Measurements from ENCODE around the gene MSRB3.

DNA sequence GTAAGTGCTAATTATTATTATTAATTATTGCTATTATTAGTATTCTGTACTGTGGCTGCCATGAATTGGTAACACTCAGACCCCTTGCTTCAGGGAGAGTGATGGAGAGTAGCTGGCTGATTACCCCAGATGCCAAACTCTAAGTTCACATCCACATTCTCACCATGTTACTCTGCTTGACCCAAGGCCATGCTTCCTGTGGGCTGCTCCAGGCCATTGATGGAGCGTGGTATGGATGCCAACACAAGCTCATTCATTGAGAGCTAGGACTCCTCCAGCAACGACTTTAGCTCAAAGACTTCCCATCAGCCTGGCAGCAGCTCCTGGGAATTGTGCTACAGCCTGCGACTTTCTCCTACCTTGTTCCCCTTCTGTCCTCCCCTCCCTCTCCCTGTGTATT, 233.4 kb downstream of the MSRB3 start:
- TF ChIP-seq CTCF (IDR thresholded peaks at IDR 0.05) (no peak), POLR2A (IDR thresholded peaks at IDR 0.05) (no peak), EP300 (IDR thresholded peaks at IDR 0.05) (no peak)

All from ovary (tissue), 3 donors.